Cerebellar nuclear complex (tissue), 1 donor: ENCODE results near the gene PKN2.
"Not testable (repeated sequence)": the region's sequence is repeated elsewhere in the genome, so short reads cannot be mapped to it uniquely, and the experiment has no call there.

Experiments used
- DNase-seq, 2 experiments: peaks; one replicate each; lab custom pipeline; 2025; lab: John Stamatoyannopoulos, UW

Gene PKN2

GRCh38 chr1:88680471-88680870 lies 3.6 kb upstream of the PKN2 start:
- no peak for DNase-seq

GRCh38 chr1:88680911-88681622 lies 3.0 kb upstream of the PKN2 start:
- no peak for DNase-seq

- DNase-seq = no peak
Measured at GRCh38 chr1:88684482-88685258, 597 bp downstream of the PKN2 start.

- DNase-seq = no peak
Measured at GRCh38 chr1:88685259-88685620, 1.2 kb downstream of the PKN2 start.

GRCh38 chr1:88691540-88691939 lies 7.5 kb downstream of the PKN2 start:
- DNase-seq = no peak

GRCh38 chr1:88695781-88696180 lies 11.7 kb downstream of the PKN2 start:
- DNase-seq = no peak

- DNase-seq = no peak
Measured at GRCh38 chr1:88697503-88697902, 13.4 kb downstream of the PKN2 start.

GRCh38 chr1:88698140-88698539 lies 14.1 kb downstream of the PKN2 start:
- no peak for DNase-seq

- no peak for DNase-seq
Measured at GRCh38 chr1:88698764-88699163, 14.7 kb downstream of the PKN2 start.

- DNase-seq = no peak
Measured at GRCh38 chr1:88700425-88701013, 16.4 kb downstream of the PKN2 start.

- no peak for DNase-seq
Measured at GRCh38 chr1:88701275-88701674, 17.2 kb downstream of the PKN2 start.

- DNase-seq = not testable (repeated sequence)
Measured at GRCh38 chr1:88701793-88702192, 17.7 kb downstream of the PKN2 start.

GRCh38 chr1:88708011-88708410 lies 23.9 kb downstream of the PKN2 start:
- DNase-seq = no peak

- DNase-seq = not testable (repeated sequence)
Measured at GRCh38 chr1:88712907-88713306, 28.8 kb downstream of the PKN2 start.

GRCh38 chr1:88716571-88716970 lies 32.5 kb downstream of the PKN2 start:
- DNase-seq = not testable (repeated sequence)

- no peak for DNase-seq
Measured at GRCh38 chr1:88722492-88722891, 38.4 kb downstream of the PKN2 start.

- DNase-seq = no peak
Measured at GRCh38 chr1:88726697-88727096, 42.6 kb downstream of the PKN2 start.

GRCh38 chr1:88727205-88727604 lies 43.1 kb downstream of the PKN2 start:
- no peak for DNase-seq

- no peak for DNase-seq
Measured at GRCh38 chr1:88729297-88729696, 45.2 kb downstream of the PKN2 start.

GRCh38 chr1:88730132-88730675 lies 46.1 kb downstream of the PKN2 start:
- no peak for DNase-seq

- DNase-seq = no peak
Measured at GRCh38 chr1:88730995-88731394, 46.9 kb downstream of the PKN2 start.

GRCh38 chr1:88731475-88732269 lies 47.6 kb downstream of the PKN2 start:
- DNase-seq = peak in 1 of 2 experiments; percentile 24
